HG03064 (cell line): Measurements from ENCODE around the gene CELSR2.

Experiments
- ATAC-seq: cut with Tn5 transposase; IDR thresholded peaks from one replicate; pipeline ENCODE4 v1.9.1; 2021; ENCODE audit warnings: low read depth; ENCODE audit not compliant: unreplicated experiment

The CELSR2 gene

DNA sequence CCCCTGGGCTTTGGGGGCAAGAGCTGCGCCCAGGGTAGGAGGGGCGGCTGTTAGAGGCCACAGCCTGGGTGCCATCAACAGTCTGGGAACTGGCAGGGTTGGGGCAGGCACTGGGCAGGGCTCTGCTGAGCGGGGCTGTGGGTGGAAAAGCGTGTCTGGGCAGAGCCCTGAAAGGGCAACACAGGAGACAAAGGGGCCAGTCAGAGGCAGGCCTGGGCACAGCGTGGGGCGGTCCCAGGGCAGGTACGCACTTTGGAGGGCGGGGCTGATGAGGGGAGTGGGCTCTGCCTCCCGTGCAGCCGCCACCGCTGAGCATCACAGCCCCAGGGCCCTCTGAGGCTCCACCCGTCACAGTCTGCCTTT is 13.9 kb downstream of the CELSR2 start:
- ATAC-seq = no peak

- ATAC-seq = peak; percentile 58
Observed at GRCh38 chr1:109263597-109264378, 14.4 kb downstream of the CELSR2 start.

DNA sequence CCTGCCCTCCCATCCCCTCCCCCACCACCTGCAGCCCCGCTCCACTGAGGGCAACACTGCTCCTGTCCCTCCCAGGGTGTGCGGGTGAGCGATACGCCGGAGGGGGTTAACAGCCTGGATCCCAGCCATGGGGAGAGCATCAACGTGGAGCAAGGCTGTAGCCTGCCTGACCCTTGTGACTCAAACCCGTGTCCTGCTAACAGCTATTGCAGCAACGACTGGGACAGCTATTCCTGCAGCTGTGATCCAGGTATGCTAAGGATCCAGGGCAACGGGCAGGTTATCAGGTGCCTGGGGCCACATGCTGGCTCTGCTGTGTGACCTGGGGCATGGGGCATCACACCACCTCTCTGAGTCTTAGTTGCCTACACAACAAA is 15.0 kb downstream of the CELSR2 start:
- ATAC-seq = no peak

DNA sequence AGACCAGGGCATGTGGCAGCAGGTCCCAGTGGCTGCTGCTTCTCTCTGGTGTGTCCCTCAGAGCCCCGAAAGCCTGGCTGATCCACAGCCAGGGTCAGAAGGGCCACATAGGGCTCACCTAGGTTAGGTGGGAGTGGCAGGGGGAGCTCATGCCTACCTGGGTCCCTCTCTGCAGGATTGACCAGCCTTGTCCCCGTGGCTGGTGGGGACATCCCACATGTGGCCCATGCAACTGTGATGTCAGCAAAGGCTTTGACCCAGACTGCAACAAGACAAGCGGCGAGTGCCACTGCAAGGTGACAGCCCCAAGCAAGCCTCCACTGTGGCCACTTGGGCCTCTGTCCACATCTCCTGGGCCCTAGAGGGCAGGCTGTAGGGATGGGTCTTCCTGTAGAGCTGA is 15.7 kb downstream of the CELSR2 start:
- no peak for ATAC-seq

DNA sequence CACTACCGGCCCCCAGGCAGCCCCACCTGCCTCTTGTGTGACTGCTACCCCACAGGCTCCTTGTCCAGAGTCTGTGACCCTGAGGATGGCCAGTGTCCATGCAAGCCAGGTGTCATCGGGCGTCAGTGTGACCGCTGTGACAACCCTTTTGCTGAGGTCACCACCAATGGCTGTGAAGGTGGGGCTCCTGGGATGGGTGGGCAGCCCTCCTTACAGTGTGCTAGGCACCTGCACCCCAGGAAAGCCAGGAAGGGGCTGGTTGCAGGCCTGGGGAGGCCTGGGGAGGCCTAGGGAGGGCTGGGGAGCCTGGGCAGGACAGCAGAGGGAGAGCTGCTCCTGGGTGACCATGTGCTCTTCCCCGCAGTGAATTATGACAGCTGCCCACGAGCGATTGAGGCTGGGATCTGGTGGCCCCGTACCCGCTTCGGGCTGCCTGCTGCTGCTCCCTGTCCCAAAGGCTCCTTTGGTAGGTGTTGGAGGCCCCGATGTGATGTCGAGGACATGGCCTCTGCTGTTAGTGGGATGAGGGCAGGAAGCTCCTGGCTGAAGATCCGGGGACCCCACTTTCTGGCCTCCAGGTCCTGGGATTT is 16.5 kb downstream of the CELSR2 start:
- ATAC-seq = no peak

- no peak for ATAC-seq
Observed at GRCh38 chr1:109266965-109267364, 17.6 kb downstream of the CELSR2 start.

DNA sequence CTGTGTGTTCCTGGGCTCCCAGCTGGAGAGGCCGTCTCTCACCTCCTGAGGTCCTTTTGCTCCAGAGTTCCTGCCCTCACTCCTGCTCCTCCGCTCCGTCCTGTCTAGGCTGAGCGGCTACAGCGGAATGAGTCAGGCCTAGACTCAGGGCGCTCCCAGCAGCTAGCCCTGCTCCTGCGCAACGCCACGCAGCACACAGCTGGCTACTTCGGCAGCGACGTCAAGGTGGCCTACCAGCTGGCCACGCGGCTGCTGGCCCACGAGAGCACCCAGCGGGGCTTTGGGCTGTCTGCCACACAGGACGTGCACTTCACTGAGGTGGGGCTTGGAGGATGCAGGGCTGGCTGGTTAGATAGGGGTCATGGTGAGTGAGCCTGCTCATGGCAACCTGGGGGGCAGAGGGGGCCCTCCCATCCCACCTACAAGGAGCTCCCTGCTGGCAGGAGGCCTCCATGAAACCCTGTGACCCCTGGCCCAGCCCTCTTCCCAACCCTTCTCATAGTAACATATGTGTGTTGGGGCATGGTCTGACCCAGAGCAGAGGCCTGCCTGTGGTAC is 18.5 kb downstream of the CELSR2 start:
- no peak for ATAC-seq

DNA sequence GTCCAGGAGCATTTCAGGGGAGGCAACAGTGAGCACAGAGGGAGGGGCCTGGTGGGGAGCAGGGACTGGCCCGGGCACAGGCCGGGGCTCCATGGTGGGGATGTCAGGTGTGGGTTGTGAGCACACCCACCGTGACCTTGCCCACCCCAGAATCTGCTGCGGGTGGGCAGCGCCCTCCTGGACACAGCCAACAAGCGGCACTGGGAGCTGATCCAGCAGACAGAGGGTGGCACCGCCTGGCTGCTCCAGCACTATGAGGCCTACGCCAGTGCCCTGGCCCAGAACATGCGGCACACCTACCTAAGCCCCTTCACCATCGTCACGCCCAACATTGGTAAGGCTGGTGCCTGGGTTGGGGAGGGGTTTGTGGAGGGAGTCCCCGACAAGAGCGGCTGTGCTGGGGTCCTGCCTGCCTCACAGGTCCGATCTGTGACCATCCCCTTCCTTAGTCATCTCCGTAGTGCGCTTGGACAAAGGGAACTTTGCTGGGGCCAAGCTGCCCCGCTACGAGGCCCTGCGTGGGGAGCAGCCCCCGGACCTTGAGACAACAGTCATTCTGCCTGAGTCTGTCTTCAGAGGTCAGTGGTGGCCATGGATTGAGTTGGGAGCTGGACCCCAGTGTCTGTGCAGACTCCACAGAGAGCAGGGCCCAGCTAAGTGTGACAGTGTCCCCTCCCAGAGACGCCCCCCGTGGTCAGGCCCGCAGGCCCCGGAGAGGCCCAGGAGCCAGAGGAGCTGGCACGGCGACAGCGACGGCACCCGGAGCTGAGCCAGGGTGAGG is 19.3 kb downstream of the CELSR2 start:
- ATAC-seq = no peak

DNA sequence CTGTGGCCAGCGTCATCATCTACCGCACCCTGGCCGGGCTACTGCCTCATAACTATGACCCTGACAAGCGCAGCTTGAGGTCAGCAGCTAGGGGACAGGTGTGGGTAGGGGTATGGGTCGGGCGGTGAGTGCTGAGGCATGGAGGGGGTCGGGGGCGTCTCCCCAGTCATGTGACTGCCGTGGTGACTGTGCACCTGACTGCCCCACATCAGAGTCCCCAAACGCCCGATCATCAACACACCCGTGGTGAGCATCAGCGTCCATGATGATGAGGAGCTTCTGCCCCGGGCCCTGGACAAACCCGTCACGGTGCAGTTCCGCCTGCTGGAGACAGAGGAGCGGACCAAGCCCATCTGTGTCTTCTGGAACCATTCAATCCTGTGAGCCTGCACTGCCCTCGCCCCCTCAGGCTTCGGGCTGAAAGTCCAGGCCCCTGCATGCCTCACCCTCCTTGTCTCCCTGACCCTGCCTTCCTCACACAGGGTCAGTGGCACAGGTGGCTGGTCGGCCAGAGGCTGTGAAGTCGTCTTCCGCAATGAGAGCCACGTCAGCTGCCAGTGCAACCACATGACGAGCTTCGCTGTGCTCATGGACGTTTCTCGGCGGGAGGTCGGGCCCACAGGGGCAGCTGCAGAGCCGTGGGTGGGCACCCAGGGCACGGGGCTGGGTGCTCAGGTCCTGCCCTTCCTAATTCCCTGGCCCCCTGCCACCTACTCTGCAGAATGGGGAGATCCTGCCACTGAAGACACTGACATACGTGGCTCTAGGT is 20.1 kb downstream of the CELSR2 start:
- ATAC-seq = no peak

GRCh38 chr1:109269981-109270622 is 20.8 kb downstream of the CELSR2 start:
- no peak for ATAC-seq

- ATAC-seq = no peak
Observed at GRCh38 chr1:109270623-109271317, 21.4 kb downstream of the CELSR2 start.

DNA sequence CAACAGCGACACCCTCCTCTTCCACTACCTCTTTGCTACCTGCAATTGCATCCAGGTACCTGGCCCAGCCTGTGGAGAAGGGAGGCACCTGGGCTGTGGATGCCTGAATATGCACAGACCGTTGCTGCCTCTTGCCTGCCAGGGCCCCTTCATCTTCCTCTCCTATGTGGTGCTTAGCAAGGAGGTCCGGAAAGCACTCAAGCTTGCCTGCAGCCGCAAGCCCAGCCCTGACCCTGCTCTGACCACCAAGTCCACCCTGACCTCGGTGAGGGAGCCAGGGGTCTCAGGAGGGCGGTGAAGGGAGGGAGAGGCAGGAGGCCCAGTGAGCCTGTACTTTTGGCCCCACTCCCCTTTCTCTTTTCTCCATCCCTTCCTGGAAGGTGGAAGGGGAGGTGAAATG is 22.1 kb downstream of the CELSR2 start:
- ATAC-seq = no peak

DNA sequence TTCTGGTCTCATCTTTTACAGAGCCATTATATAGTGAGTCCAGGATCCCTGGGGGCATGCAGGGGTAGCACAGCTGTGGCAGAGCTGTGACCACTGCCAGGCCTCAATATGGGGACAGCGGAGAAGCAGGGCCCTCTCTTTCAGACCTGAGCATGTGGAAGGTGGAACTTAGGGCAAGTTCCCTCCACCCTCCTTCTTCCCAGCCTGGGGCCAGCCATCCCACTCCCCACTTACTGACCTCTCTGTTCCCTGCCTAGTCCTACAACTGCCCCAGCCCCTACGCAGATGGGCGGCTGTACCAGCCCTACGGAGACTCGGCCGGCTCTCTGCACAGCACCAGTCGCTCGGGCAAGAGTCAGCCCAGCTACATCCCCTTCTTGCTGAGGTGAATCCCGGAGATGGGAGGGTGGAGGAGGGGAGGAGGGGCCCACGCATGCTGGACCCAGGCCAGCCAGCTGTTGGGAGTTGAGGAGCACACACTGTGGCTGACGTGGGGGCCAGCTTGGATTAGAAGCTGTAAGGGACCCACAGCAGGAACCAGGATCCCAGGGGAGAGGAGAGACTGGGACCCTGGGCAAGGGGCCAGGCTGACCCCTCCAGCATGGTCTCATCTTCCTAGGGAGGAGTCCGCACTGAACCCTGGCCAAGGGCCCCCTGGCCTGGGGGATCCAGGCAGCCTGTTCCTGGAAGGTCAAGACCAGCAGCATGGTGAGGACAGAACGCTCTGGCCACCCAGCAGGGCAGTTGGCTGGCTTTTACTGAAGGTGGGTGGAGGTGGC is 22.9 kb downstream of the CELSR2 start:
- no peak for ATAC-seq

GRCh38 chr1:109272831-109273547 is 23.6 kb downstream of the CELSR2 start:
- ATAC-seq = no peak

DNA sequence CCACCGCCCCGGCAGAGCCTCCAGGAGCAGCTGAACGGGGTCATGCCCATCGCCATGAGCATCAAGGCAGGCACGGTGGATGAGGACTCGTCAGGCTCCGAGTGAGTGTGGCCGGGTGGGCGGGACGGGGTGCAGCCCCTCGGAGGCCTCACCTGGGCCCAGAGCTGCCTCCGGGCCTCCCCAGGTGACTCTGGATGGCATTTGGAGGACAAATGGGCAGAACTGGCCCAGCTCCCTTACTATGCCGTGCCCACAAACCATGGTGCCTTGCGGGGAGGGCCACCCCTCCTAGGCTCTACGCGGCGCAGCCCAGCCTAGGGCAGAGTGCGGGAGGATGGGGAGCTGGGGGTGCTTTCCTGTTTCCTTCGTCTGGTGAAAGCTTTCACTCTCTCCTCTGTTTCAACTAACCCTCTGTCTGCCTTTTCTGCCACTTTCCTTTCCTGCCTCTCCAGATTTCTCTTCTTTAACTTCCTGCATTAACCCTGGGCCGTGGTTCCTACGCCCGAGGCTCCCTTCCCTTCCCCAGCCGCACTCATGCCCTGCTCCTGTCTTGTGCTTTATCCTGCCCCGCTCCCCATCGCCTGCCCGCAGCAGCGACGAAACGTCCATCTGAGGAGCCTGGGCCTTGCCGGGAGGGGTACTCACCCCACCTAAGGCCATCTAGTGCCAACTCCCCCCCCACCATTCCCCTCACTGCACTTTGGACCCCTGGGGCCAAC is 24.4 kb downstream of the CELSR2 start:
- ATAC-seq = no peak

GRCh38 chr1:109274533-109275476 is 25.5 kb downstream of the CELSR2 start:
- ATAC-seq = no peak
